SK-N-DZ (cell line): ENCODE results near the gene CCT3.
A peak's percentile ranks its signal among the peaks of the same experiment; 100 is the strongest.
"Not testable (repeated sequence)": the region's sequence is repeated elsewhere in the genome, so short reads cannot be mapped to it uniquely, and the experiment has no call there.

Experiments
- DNase-seq: peaks from one replicate; pipeline ENCODE4 v3.0.0-alpha.2; 2015; ENCODE audit warnings: low spot score

The CCT3 gene

GRCh38 chr1:156368889-156369684 lies 31.0 kb upstream of the CCT3 start, which contains the start of gene RHBG:
TSS of gene RHBG (plus strand) at chr1:156369211. CDS start at chr1:156369250, 39 bp downstream.
- DNase-seq, result no peak

DNA sequence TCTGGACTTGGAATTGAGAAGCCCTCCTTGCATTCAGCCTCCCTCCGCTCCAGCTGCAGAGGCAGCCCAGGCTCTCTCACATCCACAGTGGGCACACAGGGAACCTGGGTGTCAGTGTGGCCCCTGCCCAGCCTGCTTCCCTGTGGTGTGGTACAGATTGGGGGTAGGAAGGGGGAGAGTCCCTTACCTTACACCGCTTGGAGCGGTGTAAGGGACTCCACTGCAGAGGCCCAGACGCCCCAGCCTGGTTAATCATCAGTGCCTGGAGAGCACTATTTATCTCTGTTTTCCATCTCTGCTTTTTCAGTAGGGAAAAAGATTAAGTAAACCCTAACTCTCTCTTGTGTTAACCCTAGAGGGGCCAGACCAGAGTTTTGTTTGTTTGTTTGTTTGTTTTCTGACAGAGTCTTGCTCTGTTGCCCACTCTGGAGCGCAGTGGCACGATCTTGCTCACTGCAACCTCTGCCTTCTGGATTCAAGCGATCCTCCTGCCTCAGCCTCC lies 30.1 kb upstream of the CCT3 start:
- peak; percentile 88 for DNase-seq

- peak; percentile 98 for DNase-seq
These were observed 29.5 kb upstream of the CCT3 start for GRCh38 chr1:156367383-156368156.

GRCh38 chr1:156366378-156367166 lies 28.5 kb upstream of the CCT3 start:
- peak; percentile 84 for DNase-seq

- no peak for DNase-seq
These were observed 27.7 kb upstream of the CCT3 start for GRCh38 chr1:156365754-156366153.

DNA sequence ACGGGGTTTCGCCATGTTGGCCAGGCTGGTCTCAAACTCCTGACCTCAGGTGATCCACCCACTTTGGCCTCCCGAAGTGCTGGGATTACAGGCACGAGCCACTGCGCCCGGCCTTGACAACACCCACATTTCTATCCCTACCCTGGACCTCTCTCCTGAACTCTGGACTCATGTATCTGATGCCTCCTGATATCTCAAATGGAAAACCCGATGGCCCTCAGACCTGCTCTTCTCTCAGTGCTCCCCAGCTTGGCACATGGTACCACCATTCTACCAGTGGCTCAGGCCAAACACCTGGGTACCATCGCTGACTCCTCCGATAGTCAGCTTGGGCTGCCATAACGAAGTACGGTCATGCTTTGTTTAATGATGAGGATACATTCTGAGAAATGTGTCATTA lies 22.4 kb upstream of the CCT3 start:
- no peak for DNase-seq

- DNase-seq, result peak; percentile 78
These were observed 21.9 kb upstream of the CCT3 start for GRCh38 chr1:156359973-156360372.

DNA sequence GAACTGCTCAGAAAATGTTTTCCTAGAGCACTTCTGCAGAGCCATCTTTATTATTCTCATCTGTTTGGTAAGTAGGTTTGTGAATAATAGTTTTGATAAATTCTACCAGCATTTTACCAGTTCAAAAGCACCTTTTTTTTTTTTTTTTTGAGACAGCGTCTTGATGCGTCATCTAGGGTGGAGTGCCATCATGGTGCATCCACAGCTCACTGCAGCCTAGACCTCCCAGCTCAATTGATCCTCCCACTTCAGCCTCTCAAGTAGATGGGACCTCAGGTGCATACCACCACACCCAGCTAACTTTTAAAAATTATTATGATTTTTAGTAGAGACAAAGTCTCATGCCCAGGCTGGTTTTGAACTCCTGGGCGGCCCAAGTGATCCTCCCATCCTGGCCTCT lies 21.2 kb upstream of the CCT3 start:
- no peak for DNase-seq

- no peak for DNase-seq
These were observed 20.5 kb upstream of the CCT3 start for GRCh38 chr1:156358641-156359040.

DNA sequence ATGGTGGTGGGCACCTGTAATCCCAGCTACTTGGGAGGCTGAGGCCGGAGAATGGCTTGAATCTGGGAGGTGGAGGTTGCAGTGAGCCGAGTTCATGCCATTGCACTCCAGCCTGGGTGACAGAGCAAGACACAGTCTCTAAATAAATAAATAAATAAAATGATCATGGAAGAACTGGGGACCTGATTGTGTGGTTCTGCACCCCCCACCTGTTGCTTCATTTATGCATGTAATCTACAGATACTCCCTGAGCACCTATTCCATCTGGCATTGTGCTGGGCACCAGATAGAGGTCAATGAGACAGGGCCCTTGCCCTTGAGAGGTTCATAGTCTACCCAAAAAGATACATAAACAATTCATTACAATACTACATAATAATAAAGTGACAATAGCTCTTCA lies 19.9 kb upstream of the CCT3 start:
- no peak for DNase-seq

- no peak for DNase-seq
These were observed 18.9 kb upstream of the CCT3 start for GRCh38 chr1:156356875-156357534.

DNA sequence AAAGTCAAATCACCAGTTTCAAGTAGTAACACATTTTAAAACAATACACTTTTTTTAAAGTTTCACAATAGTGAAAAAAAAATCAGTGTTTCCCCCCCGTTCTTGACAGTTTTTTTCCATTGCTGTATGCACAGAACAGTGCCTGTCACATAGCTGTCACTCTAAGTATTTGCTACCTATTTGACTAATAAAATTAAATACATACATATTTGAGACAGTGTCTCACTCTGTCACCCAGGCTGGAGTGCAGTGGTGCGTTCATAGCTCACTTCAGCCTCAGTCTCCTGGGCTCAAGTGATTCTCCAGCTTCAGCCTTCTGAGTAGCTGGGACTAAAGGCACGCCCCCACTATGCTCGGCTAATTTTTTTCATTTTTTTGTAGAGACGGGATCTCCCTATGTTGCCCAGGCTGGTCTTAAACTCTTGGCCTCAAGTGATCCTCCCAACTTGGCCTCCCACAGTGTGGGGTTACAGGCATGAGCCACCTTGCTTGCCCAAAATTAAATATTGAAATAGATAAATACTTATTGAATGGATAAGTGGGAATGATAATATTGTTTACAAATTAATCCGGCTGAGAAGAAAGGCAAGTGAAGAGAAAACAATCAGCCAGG lies 18.3 kb upstream of the CCT3 start:
- no peak for DNase-seq

GRCh38 chr1:156352481-156352880 lies 14.4 kb upstream of the CCT3 start:
- DNase-seq, result not testable (repeated sequence)

DNA sequence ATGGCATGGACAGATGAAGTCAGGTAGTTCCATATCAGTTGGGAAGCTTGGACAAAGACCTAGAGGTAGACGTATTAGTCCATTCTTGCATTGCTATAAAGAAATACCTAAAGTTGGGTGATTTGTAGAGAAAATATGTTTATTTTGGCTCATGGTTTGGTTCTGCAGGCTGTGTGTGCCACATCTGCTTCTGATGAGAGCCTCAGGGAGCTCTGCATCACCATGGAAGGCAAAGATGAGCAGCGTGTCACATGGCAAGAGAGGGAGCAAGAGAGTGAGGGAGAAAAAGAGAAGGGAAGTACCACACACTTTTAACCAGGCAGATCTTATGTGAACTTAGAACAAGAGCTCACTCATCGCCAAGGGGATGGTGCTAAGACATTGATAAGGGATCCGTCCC lies 9.2 kb upstream of the CCT3 start:
- DNase-seq, result no peak

- no peak for DNase-seq
These were observed 8.5 kb upstream of the CCT3 start for GRCh38 chr1:156346636-156347035.

DNA sequence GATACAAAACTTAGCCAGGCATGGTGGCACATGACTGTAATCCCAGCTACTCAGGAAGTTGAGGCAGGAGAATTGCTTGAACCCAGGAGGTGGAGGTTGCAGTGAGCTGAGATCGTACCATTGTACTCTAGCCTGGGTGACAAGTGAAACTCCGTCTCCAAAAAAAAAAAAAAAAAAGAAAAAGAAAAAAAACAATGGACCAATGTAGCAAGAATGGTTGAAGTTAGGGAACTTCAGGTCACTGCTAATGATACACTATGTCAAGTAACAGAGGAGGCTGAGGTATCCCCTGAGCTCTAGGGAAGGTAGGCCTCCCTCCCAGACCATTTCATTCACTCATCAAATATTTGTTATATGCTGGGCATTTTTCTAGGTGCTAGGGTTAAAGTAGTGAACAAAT lies 7.9 kb upstream of the CCT3 start:
- DNase-seq, result not testable (repeated sequence)

DNA sequence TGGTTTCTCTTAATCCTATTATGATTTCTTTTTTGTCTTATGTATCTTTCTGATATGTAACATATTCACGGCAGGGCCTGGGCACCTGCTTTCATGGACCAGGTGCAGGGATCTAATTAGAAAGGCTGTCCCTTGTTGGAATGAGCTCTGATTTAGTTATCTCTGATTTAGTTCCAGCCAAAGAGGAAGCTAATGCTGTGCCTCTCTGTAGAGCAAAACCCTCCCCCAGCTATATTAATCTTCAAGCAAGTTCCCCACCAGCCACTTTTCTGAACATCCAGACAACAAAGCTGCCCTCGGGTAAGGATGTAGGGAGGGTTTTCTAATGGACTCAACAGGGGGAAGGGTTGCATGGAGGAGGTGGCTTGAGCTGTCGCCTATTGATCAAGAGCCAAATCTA lies 6.3 kb upstream of the CCT3 start:
- DNase-seq, result peak; percentile 97

GRCh38 chr1:156342166-156342955 lies 4.3 kb upstream of the CCT3 start:
- DNase-seq, result peak; percentile 47

DNA sequence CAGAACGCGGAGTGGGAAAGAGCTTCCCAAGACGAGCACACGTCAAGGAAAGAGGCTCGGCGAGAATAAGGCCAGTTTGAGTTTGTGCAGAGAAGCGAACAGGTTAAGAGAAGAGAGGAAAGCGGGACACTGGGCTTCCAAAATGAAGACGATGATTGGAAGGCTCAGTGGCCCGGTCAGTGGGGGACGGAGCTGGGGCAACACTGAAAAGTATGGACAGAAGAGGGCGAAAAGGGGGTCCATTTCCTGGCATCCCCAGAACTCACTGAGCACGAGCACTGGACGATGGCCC lies 258 bp downstream of the CCT3 start:
- no peak for DNase-seq
